Stimulated activated CD8-positive, alpha-beta memory T cell treated with anti-CD3 and anti-CD28 coated beads, Interleukin-7, amount 100 ng/mL, for 48 hours (primary cell): ENCODE results near the gene KLHL7.
"Not testable (repeated sequence)": the region's sequence is repeated elsewhere in the genome, so short reads cannot be mapped to it uniquely, and the experiment has no call there.

ENCODE experiments used
- DNase-seq, 2 donors: peaks; one replicate each; pipeline ENCODE4 v3.0.0-alpha.2; 2020; ENCODE audit warnings: low read depth in 1 of 2; ENCODE audit errors: extremely low read depth in 1 of 2

The KLHL7 gene

GRCh38 chr7:23168111-23168885 is 62.7 kb downstream of the KLHL7 start:
- DNase-seq: no peak

- no peak for DNase-seq
These were observed 70.4 kb downstream of the KLHL7 start for GRCh38 chr7:23175938-23176337.

- peak; percentile 91 to 96 for DNase-seq
These were observed 76.3 kb downstream of the KLHL7 start, which contains the start of gene NUP42 for GRCh38 chr7:23181684-23182553. NUP42 (plus strand) TSS chr7:23182048; CDS start chr7:23182086, 38 bp downstream.

DNA sequence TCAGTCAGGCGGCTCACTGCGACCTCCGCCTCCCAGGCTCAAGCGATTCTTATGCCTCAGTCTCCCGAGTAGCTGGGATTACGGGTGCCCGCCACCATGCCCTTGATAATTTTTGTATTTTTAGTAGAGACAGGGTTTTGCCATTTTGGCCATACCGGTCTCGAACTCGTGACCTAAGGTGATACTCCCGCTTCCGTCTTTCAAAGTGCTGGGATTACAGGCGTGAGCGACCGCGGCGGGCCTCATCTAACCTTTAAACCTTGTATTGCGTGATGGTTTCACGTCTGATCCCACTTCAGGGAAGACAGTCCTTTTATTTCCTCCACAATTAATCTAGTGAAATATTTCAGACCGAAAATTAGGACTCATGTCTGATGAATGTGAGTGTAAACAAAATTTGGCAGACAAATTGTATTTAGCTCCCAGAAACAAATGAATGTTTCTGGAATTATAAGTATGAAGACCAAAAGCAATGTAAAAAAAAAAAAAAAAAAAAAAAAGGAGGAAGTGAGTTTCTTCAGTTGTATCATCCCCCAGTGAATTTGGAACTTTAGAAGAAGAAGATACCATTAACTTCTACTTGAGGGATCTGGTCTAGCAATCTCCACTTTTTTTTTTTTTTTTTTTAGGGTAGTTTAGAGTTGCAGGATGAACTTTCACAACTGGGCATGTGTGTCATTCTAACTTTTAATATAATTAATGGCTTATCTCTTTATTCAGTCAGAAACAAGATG is 77.9 kb downstream of the KLHL7 start:
- no peak for DNase-seq

DNA sequence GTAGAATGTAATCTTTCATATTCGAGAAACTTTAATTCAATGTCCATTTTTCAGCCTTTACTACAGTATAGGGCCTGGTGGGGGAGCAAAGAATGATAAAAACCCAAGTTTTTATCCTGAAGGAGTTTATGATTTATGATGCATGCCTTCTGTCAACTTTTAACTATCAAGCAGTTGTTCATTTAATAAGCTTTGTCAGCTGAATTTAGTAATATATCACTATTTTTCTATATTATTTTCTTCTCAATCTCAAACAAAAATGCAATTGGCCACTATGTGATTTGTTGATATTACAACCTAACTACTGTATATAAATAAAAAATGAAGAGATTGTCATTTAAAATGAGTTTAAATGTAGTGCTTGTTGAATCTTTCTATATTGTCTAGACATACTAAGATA is 78.7 kb downstream of the KLHL7 start:
- DNase-seq: no peak

- no peak for DNase-seq
These were observed 79.2 kb downstream of the KLHL7 start for GRCh38 chr7:23184709-23185359.

GRCh38 chr7:23185980-23186379 is 80.4 kb downstream of the KLHL7 start:
- no peak for DNase-seq

- DNase-seq: no peak
These were observed 85.4 kb downstream of the KLHL7 start for GRCh38 chr7:23191022-23191421.

- not testable (repeated sequence) for DNase-seq
These were observed 88.2 kb downstream of the KLHL7 start for GRCh38 chr7:23193650-23194227.

- DNase-seq: no peak
These were observed 90.7 kb downstream of the KLHL7 start for GRCh38 chr7:23196306-23196705.

DNA sequence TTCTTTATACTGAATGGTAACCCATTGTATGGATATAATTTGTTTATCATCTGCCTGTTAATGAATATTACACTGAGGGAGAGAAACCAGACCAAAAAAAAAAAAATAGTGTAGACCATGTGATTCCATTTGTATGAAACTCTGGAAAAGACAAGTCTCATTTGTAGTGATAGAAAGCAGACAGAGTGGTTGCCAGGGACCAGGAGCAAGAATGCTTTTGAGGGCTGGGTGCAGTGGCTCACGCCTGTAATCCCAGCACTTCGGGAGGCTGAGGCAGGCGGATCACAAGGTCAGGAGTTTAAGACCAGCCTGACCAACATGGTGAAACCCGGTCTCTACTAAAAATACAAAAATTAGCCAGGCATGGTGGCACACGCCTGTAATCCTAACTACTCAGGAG is 92.2 kb downstream of the KLHL7 start:
- DNase-seq: not testable (repeated sequence)

DNA sequence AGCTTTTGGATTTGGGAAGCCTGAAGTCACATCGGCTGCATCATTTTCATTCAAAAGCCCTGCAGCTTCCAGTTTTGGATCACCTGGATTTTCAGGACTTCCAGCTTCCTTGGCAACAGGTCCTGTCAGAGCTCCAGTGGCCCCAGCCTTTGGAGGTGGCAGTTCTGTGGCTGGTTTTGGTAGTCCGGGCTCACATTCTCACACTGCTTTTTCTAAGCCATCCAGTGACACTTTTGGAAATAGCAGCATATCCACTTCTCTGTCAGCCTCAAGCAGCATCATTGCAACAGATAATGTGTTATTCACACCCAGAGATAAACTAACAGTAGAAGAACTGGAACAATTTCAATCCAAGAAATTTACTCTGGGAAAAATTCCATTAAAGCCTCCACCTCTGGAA is 94.7 kb downstream of the KLHL7 start:
- no peak for DNase-seq

DNA sequence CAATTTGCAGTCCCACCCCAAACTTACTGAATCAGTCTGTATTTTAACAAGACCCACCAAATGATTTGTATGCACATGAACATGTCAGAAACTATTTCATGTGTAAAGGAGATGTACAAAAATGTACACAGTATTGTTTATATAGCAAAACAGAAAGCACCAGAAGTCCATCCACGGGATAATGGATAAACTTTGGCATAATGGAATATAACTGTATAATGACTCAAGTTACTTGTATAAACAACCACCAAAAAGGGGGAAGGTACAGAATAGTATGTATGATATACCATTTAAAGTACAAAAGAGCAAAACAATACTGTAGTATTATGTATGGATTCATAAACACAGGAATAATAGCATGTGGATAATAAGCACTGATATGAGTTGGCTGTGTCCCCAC is 98.7 kb downstream of the KLHL7 start:
- DNase-seq: no peak

- no peak for DNase-seq
These were observed 100.0 kb downstream of the KLHL7 start for GRCh38 chr7:23205577-23205908.

DNA sequence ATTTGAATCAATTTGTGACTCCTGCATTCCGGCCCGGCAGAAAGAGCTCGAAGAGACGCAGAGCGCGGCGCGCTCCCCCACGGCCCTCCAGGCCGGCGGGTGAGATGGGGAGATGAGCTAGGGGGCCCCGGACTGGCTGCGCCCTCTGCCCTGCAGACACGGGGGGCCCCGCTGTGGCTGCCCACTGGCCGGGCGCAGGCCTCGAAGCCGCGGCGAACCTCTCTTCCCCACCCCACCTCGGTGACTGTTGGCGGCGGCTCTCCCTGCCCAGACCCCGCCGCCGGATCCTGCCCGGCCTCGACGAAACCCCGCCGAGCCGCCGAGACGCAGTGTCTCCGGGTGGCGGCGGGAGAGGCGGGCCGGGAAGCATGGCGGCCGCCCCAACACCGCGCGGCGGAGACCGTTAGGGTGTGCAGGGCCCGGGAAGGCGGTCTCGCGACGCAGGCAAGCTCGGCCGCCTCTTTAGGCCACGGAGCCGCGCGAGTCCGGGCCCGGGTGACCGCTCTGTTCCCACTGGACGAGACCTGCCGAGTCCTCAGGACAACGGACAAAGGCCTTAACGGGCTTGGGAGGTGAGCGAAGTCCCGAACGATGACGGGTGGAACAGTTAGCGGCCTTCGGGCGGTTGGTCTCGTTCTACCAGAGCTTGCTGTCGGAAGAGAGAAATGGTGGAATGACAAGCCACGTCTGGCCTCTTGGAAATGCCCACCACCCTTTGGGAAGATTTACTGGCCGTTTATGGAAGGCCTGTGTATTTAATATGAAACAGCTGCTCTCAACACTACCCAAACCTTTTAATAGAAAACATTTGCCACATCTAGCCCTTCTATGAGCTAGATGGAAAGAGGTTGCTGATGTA is 100.6 kb downstream of the KLHL7 start:
- no peak for DNase-seq

GRCh38 chr7:23207021-23207420 is 101.4 kb downstream of the KLHL7 start:
- no peak for DNase-seq

DNA sequence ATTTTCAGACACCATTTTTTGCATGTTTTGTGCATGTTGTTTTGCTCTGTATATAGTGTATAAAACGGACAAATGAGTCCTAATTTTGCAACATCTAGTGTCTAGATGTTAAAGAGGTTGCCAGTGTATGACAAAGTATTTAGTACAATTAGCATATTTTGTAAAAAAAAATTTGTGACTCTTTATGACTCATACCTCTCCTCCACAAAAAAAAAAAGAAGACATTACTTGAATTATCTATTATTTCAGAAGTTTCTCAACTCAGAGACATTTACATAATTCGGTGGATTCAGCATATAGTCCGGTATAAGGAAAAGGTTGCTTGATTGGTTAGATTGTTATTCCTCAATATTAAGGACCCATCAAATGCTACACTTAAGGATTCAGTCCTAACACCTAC is 102.3 kb downstream of the KLHL7 start:
- DNase-seq: no peak

GRCh38 chr7:23208316-23208715 is 102.7 kb downstream of the KLHL7 start:
- no peak for DNase-seq

GRCh38 chr7:23210506-23210905 is 104.9 kb downstream of the KLHL7 start:
- DNase-seq: no peak

GRCh38 chr7:23211589-23211988 is 106.0 kb downstream of the KLHL7 start:
- no peak for DNase-seq
